Activated naive CD8-positive, alpha-beta T cell treated with anti-CD3 and anti-CD28 coated beads, Interleukin-2, amount 50 U/mL, for 24 hours (primary cell): ENCODE data around the gene UGT1A8.
"Not testable (repeated sequence)": the region's sequence is repeated elsewhere in the genome, so short reads cannot be mapped to it uniquely, and the experiment has no call there.

Source experiments
- ATAC-seq: fragments of 150-1000 bp; cut with Tn5 transposase; one replicate; pipeline ENCODE4 v1.10.0; 2021
- DNase-seq: peaks from one replicate; pipeline ENCODE4 v3.0.0; 2021
- H3K27ac Mint-ChIP-seq: one replicate; pipeline ENCODE4 v1.8.0; 2021; ENCODE audit warnings: mild to moderate bottlenecking, mixed read lengths
- H3K27me3 Mint-ChIP-seq: one replicate; pipeline ENCODE4 v1.8.0; 2021; ENCODE audit warnings: mixed read lengths
- H3K36me3 Mint-ChIP-seq: one replicate; pipeline ENCODE4 v1.8.0; 2021; ENCODE audit warnings: low read depth, mixed read lengths
- H3K4me1 Mint-ChIP-seq: one replicate; pipeline ENCODE4 v1.8.0; 2021; ENCODE audit warnings: mixed read lengths
- H3K4me3 Mint-ChIP-seq: one replicate; pipeline ENCODE4 v1.8.0; 2021; ENCODE audit warnings: mild to moderate bottlenecking, moderate library complexity, mixed read lengths
- H3K9me3 Mint-ChIP-seq: one replicate; pipeline ENCODE4 v1.8.0; 2021; ENCODE audit warnings: mixed read lengths

UGT1A8 gene

GRCh38 chr2:233688341-233688740 lies 70.9 kb downstream of the UGT1A8 start:
- H3K27ac Mint-ChIP-seq = no peak overlapping the region
- H3K4me3 Mint-ChIP-seq = no peak overlapping the region
- no peaks in the 10 kb centered on the region for H3K4me1 Mint-ChIP-seq
- H3K9me3 Mint-ChIP-seq = no peaks in the 10 kb centered on the region
- H3K36me3 Mint-ChIP-seq = no peaks in the 10 kb centered on the region
- ATAC-seq (no peak), DNase-seq (no peak)
- peaks cover 2% of the 10 kb centered on the region for H3K27me3 Mint-ChIP-seq

GRCh38 chr2:233689031-233689430 lies 71.6 kb downstream of the UGT1A8 start:
- Mint-ChIP-seq H3K4me1 (no peaks in the 10 kb centered on the region), H3K27ac (no peak overlapping the region), H3K9me3 (no peaks in the 10 kb centered on the region), H3K4me3 (no peak overlapping the region), H3K36me3 (no peaks in the 10 kb centered on the region), H3K27me3 (peaks cover 2% of the 10 kb centered on the region)
- ATAC-seq = no peak
- DNase-seq = no peak

GRCh38 chr2:233689501-233689900 lies 72.1 kb downstream of the UGT1A8 start:
- Mint-ChIP-seq H3K4me1 (no peaks in the 10 kb centered on the region), H3K4me3 (no peak overlapping the region), H3K27ac (no peak overlapping the region), H3K9me3 (no peaks in the 10 kb centered on the region), H3K27me3 (peaks cover 2% of the 10 kb centered on the region), H3K36me3 (no peaks in the 10 kb centered on the region)
- DNase-seq (no peak), ATAC-seq (no peak)

DNA sequence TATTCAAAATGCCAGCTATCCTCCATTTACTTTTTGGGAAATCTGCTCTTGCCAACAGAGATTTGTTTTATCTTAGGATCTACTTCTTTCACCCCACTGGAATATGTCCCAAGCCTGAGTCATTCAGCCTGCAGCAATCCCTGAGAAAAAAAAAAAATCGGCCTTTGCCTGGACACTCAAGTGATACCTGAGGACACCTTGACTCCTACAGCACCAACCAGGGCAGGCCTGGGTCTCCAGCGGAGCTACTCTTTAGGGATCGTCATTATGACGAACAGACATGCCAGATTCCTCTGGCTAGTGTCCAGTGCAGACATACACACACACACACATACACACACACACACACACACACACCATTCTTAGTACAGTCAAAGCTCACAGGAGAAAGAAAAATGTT lies 73.0 kb downstream of the UGT1A8 start:
- H3K36me3 Mint-ChIP-seq = no peaks in the 10 kb centered on the region
- peaks cover 2% of the 10 kb centered on the region for H3K9me3 Mint-ChIP-seq
- H3K4me3 Mint-ChIP-seq = no peak overlapping the region
- H3K4me1 Mint-ChIP-seq = no peaks in the 10 kb centered on the region
- no peak overlapping the region for H3K27ac Mint-ChIP-seq
- no peak for ATAC-seq
- peaks cover 2% of the 10 kb centered on the region for H3K27me3 Mint-ChIP-seq
- no peak for DNase-seq

DNA sequence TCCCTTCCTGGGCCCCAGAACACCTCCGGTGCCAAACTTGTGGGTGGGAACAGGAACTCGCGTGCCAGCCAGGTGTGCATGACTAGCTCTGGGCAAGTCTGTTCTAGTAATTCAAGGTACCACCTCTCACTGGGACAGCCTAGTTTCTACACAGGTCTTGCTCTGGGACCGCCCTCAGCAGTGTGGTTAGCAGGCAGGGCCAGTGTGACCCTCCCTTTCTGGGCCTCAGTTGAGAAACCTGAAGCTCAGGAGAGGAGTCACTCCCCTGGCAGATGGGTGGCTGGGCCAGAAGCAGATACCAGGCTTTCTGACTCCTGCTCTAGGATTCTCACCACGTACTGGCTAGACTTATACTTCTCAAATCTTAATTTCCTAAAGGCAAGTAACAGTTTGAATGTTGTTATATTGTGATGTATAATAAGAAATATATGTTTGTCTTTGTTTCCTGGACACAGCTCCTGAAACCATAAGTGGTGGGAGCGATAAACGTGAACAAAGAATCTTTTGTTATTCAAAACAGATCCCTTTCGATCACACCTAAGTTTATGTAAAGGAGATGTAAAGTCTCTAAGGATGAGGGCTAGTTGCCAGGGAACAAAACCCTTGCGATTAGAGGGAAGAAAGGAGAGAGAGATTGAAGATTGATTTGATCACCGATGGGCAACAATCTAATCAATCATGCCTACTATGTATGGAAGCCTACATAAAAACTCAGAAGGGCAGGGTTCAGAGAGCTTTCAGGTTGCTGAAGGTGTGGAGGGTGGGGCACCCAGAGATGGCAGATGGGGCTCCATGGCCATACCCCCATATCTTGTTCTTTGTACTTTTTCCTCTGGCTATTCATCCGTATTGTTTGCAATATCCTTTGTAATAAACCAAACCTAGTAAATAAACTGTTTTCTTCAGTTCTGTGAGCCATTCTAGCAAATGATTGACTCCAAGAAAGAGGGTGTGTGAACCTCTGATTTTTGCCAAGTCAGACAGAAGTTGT lies 74.3 kb downstream of the UGT1A8 start:
- DNase-seq = no peak
- no peak overlapping the region for H3K27ac Mint-ChIP-seq
- no peak overlapping the region for H3K4me3 Mint-ChIP-seq

GRCh38 chr2:233692648-233693047 lies 75.2 kb downstream of the UGT1A8 start, which contains the start of gene UGT1A6:
UGT1A6 (plus strand) TSS chr2:233692890; CDS start chr2:233693005, 115 bp downstream.
- Mint-ChIP-seq H3K4me3 (no peak within 1 kb of the TSS), H3K27ac (no peak within 1 kb of the TSS), H3K27me3 (peaks cover 2% of the 10 kb centered on the region), H3K36me3 (no peaks in the 10 kb centered on the region), H3K9me3 (peaks cover 4% of the 10 kb centered on the region), H3K4me1 (no peaks in the 10 kb centered on the region)
- ATAC-seq (no peak), DNase-seq (no peak)

More for the DNA sequence above, 74.3 kb downstream of the UGT1A8 start:
- no peaks in the 10 kb centered on the region for H3K36me3 Mint-ChIP-seq
- peaks cover 4% of the 10 kb centered on the region for H3K9me3 Mint-ChIP-seq
- no peak for ATAC-seq
- H3K27me3 Mint-ChIP-seq = peaks cover 2% of the 10 kb centered on the region
- H3K4me1 Mint-ChIP-seq = no peaks in the 10 kb centered on the region

DNA sequence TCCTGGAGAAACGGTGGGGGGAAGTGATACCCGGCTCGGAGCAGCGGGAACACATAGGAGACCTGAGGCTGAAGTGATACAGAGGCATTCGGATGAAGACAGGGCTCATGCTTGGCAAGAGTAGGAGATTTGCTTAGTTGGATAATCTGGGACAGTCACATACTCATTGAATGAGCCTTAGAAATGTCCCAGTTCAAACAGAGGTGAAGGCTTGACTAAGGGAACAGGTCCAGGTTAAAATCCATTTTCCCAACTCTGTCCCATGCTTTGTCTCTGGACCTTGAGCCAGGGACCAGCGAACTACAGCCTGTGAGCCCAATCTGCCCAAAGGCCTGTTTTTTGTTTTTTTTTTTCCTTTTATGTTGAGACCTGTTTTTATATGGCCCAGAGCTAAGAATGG lies 76.5 kb downstream of the UGT1A8 start:
- H3K9me3 Mint-ChIP-seq = peaks cover 4% of the 10 kb centered on the region
- H3K4me1 Mint-ChIP-seq = no peaks in the 10 kb centered on the region
- ATAC-seq (no peak), DNase-seq (no peak)
- H3K4me3 Mint-ChIP-seq = no peak overlapping the region
- no peak overlapping the region for H3K27ac Mint-ChIP-seq
- no peaks in the 10 kb centered on the region for H3K36me3 Mint-ChIP-seq
- no peaks in the 10 kb centered on the region for H3K27me3 Mint-ChIP-seq

DNA sequence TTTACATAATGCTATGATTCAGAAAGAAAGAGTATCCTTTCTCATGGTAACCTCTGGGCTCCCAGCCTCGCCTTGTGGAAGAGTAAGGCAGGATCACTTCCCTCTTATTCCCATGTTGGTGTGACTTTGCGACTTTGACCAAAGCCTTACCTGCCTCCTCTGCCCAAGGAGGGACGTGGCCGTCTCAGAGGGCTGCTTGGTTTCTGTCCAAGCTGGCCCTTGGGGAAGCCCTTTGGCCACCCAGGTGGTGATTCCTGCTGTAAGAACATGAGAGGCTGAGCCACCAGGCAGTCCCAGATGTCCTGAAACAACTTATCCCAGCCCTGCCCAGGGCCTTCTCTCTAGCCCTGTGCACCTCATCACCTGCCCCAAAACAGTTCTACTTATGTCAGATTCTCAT lies 81.3 kb downstream of the UGT1A8 start:
- Mint-ChIP-seq H3K36me3 (no peaks in the 10 kb centered on the region), H3K27me3 (no peaks in the 10 kb centered on the region), H3K4me3 (no peak overlapping the region), H3K4me1 (no peaks in the 10 kb centered on the region), H3K27ac (no peak overlapping the region), H3K9me3 (peaks cover 4% of the 10 kb centered on the region)
- no peak for ATAC-seq
- no peak for DNase-seq

DNA sequence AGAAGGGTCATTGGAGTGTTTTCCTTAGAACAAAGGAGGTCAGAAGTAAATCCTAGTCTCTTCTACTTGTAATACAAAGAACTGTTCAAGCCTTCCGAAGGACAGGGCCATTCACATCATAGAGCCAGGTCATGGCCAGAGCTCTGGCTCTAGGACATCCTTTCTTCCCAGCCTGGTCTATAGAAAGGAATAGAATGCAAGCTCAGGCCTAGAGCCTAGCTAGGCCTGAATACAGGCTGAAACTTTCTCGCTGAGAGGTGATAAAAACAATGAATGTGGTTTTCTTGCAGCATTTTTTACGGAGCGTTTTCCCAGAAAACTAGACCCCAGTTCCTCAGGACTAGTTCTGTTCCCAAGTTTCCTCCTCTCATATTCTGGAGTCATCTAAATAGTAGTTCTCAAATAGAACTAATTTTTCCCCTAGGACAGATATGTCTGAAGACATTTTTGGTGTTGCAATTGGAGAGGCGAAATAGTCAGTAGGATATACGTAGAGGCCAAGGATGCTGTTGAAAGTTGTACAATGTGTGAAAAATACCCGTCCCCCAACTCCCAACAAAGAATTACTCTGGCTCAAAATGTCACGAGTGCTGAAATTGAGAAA lies 82.1 kb downstream of the UGT1A8 start:
- Mint-ChIP-seq H3K27ac (no peak overlapping the region), H3K36me3 (no peaks in the 10 kb centered on the region), H3K27me3 (no peaks in the 10 kb centered on the region), H3K9me3 (peaks cover 4% of the 10 kb centered on the region), H3K4me1 (no peaks in the 10 kb centered on the region), H3K4me3 (no peak overlapping the region)
- ATAC-seq (no peak), DNase-seq (no peak)

DNA sequence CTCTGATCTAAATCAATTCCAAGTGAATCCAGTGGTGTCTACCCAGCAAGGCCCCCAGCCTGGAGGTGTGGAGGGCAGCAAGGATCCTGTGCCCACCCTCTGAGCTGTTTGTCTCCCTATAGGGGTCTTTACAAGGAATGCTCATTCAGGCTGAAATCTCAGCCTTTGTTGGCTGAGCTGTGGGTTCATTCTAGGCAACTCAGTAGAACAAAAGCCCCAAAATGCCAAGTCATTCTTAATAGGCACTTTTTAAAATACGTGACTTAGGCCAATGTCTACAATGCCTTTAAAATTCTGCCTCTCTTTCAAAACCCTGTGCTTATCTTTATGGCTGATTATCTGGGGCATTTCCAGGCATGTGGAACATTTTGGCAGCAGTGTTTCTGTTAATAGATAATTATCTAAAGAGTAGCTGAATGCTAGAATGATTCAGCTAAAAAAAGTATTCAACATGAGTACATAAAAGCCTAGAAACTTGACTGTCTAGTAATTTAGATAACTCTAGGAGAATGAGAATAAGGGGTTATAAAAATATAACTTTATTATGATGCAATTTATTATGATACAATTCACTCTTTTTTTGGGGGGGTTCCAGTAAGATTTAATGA lies 82.7 kb downstream of the UGT1A8 start:
- no peaks in the 10 kb centered on the region for H3K27me3 Mint-ChIP-seq
- no peak for DNase-seq
- H3K4me3 Mint-ChIP-seq = no peak overlapping the region
- peaks cover 4% of the 10 kb centered on the region for H3K9me3 Mint-ChIP-seq
- H3K36me3 Mint-ChIP-seq = no peaks in the 10 kb centered on the region
- no peaks in the 10 kb centered on the region for H3K4me1 Mint-ChIP-seq
- no peak overlapping the region for H3K27ac Mint-ChIP-seq
- no peak for ATAC-seq

DNA sequence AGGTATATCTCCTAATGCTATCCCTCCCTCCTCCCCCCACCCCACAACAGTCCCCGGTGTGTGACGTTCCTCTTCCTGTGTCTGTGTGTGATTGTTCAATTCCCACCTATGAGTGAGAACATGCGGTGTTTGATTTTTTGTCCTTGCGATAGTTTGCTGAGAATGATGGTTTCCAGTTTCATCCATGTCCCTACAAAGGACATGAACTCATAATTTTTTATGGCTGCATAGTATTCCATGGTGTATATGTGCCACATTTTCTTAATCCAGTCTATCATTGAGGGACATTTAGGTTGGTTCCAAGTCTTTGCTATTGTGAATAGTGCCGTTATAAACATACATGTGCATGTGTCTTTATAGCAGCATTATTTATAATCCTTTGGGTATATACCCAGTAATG lies 83.4 kb downstream of the UGT1A8 start:
- not testable (repeated sequence) for H3K4me3 Mint-ChIP-seq, H3K27ac Mint-ChIP-seq, H3K4me1 Mint-ChIP-seq

GRCh38 chr2:233702238-233702637 lies 84.8 kb downstream of the UGT1A8 start:
- no peaks in the 10 kb centered on the region for H3K9me3 Mint-ChIP-seq
- H3K4me1 Mint-ChIP-seq = no peaks in the 10 kb centered on the region
- H3K4me3 Mint-ChIP-seq = no peak overlapping the region
- H3K27me3 Mint-ChIP-seq = peaks cover 2% of the 10 kb centered on the region
- no peak overlapping the region for H3K27ac Mint-ChIP-seq
- no peak for ATAC-seq
- H3K36me3 Mint-ChIP-seq = no peaks in the 10 kb centered on the region
- DNase-seq = no peak

More for the DNA sequence above, 83.4 kb downstream of the UGT1A8 start:
- H3K9me3 Mint-ChIP-seq, H3K27me3 Mint-ChIP-seq, H3K36me3 Mint-ChIP-seq, ATAC-seq, DNase-seq: not testable (repeated sequence)

GRCh38 chr2:233705911-233706506 lies 88.6 kb downstream of the UGT1A8 start:
- no peaks in the 10 kb centered on the region for H3K9me3 Mint-ChIP-seq
- no peaks in the 10 kb centered on the region for H3K4me1 Mint-ChIP-seq
- H3K27me3 Mint-ChIP-seq = peaks cover 4% of the 10 kb centered on the region
- no peak overlapping the region for H3K27ac Mint-ChIP-seq
- ATAC-seq (no peak), DNase-seq (no peak)
- no peaks in the 10 kb centered on the region for H3K36me3 Mint-ChIP-seq
- no peak overlapping the region for H3K4me3 Mint-ChIP-seq

DNA sequence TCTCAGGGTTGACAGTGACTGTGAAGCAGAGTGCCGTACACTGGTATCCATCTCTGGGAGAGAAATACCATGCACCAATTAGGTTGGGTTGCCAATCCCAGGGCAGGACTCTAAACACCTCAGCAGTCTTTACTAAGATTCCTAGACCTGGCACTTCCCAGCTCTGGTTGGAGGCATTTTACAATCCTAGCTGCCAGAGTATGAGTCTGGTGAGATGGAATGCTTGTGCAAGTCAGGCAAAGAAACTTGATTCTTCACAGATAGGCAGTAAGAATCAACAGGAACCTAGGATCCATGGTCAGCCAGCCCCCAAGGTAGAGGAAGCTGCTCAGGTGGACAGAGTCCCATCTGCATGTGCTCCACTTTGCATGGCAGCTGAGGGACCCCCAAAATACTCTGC lies 89.3 kb downstream of the UGT1A8 start:
- no peak overlapping the region for H3K27ac Mint-ChIP-seq
- ATAC-seq (no peak), DNase-seq (no peak)
- no peaks in the 10 kb centered on the region for H3K9me3 Mint-ChIP-seq
- H3K27me3 Mint-ChIP-seq = peaks cover 7% of the 10 kb centered on the region
- H3K36me3 Mint-ChIP-seq = no peaks in the 10 kb centered on the region
- H3K4me1 Mint-ChIP-seq = no peaks in the 10 kb centered on the region
- H3K4me3 Mint-ChIP-seq = no peak overlapping the region
